ENCODE results near the gene MAPK13.

MAPK13 gene

DNA sequence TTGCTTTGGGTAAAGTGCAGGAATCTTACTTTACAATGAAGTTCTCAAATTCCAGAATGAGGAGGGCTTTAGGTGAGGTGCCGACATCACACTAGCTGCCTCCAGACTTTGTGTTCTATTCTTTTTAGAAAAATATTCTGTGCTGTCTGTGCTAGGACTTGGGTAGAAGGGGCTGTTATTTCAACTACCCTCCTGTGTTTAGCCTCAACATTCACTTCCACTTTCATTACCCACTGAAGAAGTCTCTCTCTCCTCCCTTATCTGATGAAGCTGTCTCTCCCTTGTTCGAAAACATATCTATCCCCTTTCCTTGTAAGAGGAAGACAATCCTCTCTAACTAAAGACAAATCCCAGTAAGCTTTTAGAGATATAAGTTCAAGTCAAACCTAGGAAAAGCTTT, 41.3 kb downstream of the MAPK13 start:
- H3K9me3 ChIP-seq (ENCODE audit: control insufficient read depth, insufficient read depth, low read length): no peaks in the 10 kb centered on the region
- H3K4me3 ChIP-seq (ENCODE audit: low read depth, low read length): no peak overlapping the region
- H3K4me1 ChIP-seq (ENCODE audit: control insufficient read depth, insufficient read depth, low read length): no peaks in the 10 kb centered on the region
- H3K9ac ChIP-seq (ENCODE audit: low read depth, low read length): no peak overlapping the region
- H3K27me3 ChIP-seq (ENCODE audit: control insufficient read depth, insufficient read depth, low read length): no peaks in the 10 kb centered on the region
- H3K36me3 ChIP-seq (ENCODE audit: control insufficient read depth, insufficient read depth, low read length): no peaks in the 10 kb centered on the region

DNA sequence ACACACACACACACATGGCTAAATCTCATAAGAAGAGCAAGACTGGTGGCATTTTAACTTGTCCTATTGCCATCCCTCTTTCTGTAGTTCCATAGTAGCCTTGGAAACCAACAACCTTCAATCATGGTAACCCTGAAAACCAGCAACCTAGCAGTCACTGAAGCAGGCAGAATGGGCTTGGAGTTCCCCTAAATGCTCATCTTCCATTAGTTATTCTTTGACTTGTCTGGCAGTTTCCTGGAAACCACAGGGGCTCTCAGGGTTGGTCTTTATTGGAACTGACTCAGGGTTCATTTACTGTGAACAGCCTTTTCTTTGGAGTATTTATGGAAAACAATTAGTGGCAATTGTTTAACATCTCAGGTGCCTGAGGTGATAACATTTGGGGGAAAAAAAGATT, 46.9 kb downstream of the MAPK13 start:
- Histone ChIP-seq H3K27me3 (ENCODE audit: control insufficient read depth, insufficient read depth, low read length) (no peaks in the 10 kb centered on the region), H3K4me1 (ENCODE audit: control insufficient read depth, insufficient read depth, low read length) (no peaks in the 10 kb centered on the region), H3K36me3 (ENCODE audit: control insufficient read depth, insufficient read depth, low read length) (no peaks in the 10 kb centered on the region), H3K9ac (ENCODE audit: low read depth, low read length) (no peak overlapping the region), H3K9me3 (ENCODE audit: control insufficient read depth, insufficient read depth, low read length) (no peaks in the 10 kb centered on the region), H3K4me3 (ENCODE audit: low read depth, low read length) (no peak overlapping the region)

DNA sequence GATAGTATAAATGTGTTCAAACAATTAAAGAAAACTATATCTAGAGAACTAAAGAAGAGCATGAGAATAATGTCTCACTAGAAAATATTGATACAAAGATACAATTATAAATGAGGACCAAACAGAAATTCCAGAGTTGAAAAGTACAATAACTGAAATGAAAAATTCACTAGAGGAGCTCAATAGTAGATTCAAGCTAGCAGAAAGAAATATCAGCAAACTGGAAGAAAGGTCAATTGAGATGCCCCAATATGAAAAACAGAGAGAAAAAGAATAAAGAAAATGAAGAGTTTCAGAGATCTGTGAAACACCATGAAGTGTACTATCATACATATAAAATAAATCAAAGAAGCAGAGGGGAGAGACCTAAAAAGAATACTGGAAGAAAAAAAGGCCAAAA, 48.2 kb downstream of the MAPK13 start:
- Histone ChIP-seq H3K9ac (ENCODE audit: low read depth, low read length) (no peak overlapping the region), H3K27me3 (ENCODE audit: control insufficient read depth, insufficient read depth, low read length) (no peaks in the 10 kb centered on the region), H3K36me3 (ENCODE audit: control insufficient read depth, insufficient read depth, low read length) (no peaks in the 10 kb centered on the region), H3K4me3 (ENCODE audit: low read depth, low read length) (no peak overlapping the region), H3K4me1 (ENCODE audit: control insufficient read depth, insufficient read depth, low read length) (no peaks in the 10 kb centered on the region), H3K9me3 (ENCODE audit: control insufficient read depth, insufficient read depth, low read length) (no peaks in the 10 kb centered on the region)

DNA sequence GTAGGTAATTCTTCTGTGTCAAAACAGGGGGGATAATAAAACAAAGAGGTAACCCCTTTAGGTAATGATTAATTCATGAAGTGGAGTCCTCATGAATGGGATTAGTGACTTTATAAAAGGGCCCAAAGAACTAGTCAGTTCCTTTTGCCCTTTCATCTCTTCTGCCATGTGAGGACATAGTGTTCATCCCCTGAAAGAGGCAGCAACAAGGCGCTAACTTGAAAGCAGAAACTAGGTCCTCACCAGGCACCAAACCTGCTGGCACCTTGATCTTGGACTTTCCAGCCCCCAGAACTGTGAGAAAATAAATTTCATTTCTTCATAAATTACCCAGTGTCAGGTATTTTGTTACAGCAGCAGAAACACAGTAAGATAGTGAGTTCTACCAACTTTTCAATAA, 49.8 kb downstream of the MAPK13 start:
- H3K36me3 ChIP-seq (ENCODE audit: control insufficient read depth, insufficient read depth, low read length): no peaks in the 10 kb centered on the region
- no peak overlapping the region for H3K9ac ChIP-seq (ENCODE audit: low read depth, low read length)
- H3K9me3 ChIP-seq (ENCODE audit: control insufficient read depth, insufficient read depth, low read length): no peaks in the 10 kb centered on the region
- H3K4me3 ChIP-seq (ENCODE audit: low read depth, low read length): no peak overlapping the region
- H3K27me3 ChIP-seq (ENCODE audit: control insufficient read depth, insufficient read depth, low read length): no peaks in the 10 kb centered on the region
- no peaks in the 10 kb centered on the region for H3K4me1 ChIP-seq (ENCODE audit: control insufficient read depth, insufficient read depth, low read length)

DNA sequence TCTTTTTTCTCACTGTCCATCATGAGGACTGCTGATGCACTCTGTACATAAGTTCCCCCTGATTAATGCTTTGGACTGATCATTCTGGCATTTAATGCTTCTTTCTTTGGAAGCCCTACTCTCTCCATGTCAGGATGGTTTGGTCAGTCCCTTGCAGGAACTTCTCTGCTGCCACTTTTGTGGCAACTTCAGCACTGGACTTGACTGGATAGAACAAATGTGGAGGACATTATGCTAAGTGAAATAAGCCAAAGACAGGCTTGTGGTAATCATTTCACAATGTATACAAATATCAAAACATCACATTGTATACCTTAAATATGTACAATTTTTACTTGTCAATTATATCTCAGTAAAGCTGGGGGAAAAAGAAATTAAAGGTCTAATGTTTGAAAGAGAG, 54.0 kb downstream of the MAPK13 start:
- Histone ChIP-seq H3K27me3 (ENCODE audit: control insufficient read depth, insufficient read depth, low read length) (no peaks in the 10 kb centered on the region), H3K9ac (ENCODE audit: low read depth, low read length) (no peak overlapping the region), H3K9me3 (ENCODE audit: control insufficient read depth, insufficient read depth, low read length) (no peaks in the 10 kb centered on the region), H3K4me1 (ENCODE audit: control insufficient read depth, insufficient read depth, low read length) (no peaks in the 10 kb centered on the region), H3K4me3 (ENCODE audit: low read depth, low read length) (no peak overlapping the region), H3K36me3 (ENCODE audit: control insufficient read depth, insufficient read depth, low read length) (no peaks in the 10 kb centered on the region)

DNA sequence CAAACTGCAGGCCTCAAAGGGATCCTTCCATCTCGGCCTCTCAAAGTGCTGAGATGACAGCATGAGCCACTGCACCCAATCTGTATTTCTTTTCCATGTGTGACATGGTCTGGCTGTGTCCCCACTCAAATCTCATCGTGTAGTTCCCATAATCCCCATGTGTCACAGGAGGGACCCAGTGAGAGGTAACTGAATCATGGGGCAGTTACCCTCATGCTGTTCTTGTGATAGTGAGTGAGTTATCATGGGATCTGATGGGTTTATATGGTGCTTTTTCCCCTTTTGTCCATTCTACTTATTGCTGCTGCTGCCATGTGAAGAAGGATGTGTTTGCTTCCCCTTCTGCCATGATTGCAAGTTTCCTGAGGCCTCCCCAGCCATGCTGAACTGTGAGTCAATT, 55.9 kb downstream of the MAPK13 start:
- Histone ChIP-seq H3K4me1 (ENCODE audit: control insufficient read depth, insufficient read depth, low read length) (no peaks in the 10 kb centered on the region), H3K9me3 (ENCODE audit: control insufficient read depth, insufficient read depth, low read length) (no peaks in the 10 kb centered on the region), H3K27me3 (ENCODE audit: control insufficient read depth, insufficient read depth, low read length) (no peaks in the 10 kb centered on the region), H3K36me3 (ENCODE audit: control insufficient read depth, insufficient read depth, low read length) (no peaks in the 10 kb centered on the region), H3K4me3 (ENCODE audit: low read depth, low read length) (no peak overlapping the region), H3K9ac (ENCODE audit: low read depth, low read length) (no peak overlapping the region)

DNA sequence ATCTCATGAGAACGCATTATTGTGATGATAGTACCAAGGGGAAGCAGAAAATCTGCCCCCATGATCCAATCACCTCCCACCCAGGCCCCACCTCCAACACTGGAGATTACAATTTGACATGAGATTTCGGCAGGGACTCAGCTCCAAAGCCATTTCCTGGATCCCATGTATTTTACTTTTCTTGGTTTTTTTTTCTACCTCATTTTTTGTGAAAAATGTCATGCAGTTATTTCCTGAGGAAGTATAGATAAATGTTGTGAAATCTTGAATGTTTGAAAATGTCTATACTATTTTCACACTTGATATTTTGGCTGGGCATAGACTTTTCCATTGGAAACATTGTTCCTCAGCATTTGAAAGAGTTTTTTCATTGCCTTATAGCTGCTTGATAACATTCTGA, 57.1 kb downstream of the MAPK13 start:
- Histone ChIP-seq H3K9ac (ENCODE audit: low read depth, low read length) (no peak overlapping the region), H3K36me3 (ENCODE audit: control insufficient read depth, insufficient read depth, low read length) (no peaks in the 10 kb centered on the region), H3K4me3 (ENCODE audit: low read depth, low read length) (no peak overlapping the region), H3K4me1 (ENCODE audit: control insufficient read depth, insufficient read depth, low read length) (peaks cover 6% of the 10 kb centered on the region), H3K9me3 (ENCODE audit: control insufficient read depth, insufficient read depth, low read length) (no peaks in the 10 kb centered on the region), H3K27me3 (ENCODE audit: control insufficient read depth, insufficient read depth, low read length) (no peaks in the 10 kb centered on the region)

Measured in iPS-15b (cell line).